Measurements from ENCODE around the gene CDCA3. TPM values are rescaled to one million over a fixed set of nuclear protein-coding genes. Genes with fewer than 3 reads are reported as not detected.
"Not testable (repeated sequence)": the region's sequence is repeated elsewhere in the genome, so short reads cannot be mapped to it uniquely, and the experiment has no call there.

Gene CDCA3
- total RNA-seq, 4 donors from 2014 or later, result 2.0 to 7.1 (median 2.9) TPM

DNA sequence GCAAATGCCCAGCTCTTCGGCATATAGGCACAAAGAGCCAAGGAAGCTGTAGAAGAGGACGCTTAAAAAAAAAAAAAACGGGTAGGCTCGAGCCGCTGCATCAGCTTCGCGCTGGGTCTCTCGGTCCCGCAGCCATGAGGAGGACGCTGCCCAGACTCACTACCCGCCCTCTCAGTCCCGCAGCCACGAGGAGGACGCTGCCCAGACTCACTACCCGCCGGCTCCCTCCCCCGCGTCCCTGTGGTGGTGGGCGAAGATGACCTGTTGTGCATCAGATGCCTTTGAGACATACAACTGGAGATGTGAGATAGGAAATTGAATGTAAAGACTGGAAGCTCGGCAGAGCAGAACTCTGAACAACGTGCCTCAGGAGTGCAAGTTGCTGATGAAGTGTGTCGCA lies 33.5 kb upstream of the CDCA3 start:
- TF ChIP-seq, protein P1, sequence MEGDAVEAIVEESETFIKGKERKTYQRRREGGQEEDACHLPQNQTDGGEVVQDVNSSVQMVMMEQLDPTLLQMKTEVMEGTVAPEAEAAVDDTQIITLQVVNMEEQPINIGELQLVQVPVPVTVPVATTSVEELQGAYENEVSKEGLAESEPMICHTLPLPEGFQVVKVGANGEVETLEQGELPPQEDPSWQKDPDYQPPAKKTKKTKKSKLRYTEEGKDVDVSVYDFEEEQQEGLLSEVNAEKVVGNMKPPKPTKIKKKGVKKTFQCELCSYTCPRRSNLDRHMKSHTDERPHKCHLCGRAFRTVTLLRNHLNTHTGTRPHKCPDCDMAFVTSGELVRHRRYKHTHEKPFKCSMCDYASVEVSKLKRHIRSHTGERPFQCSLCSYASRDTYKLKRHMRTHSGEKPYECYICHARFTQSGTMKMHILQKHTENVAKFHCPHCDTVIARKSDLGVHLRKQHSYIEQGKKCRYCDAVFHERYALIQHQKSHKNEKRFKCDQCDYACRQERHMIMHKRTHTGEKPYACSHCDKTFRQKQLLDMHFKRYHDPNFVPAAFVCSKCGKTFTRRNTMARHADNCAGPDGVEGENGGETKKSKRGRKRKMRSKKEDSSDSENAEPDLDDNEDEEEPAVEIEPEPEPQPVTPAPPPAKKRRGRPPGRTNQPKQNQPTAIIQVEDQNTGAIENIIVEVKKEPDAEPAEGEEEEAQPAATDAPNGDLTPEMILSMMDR (IDR thresholded peaks at IDR 0.05), result no peak
- TF ChIP-seq POLR2A (IDR thresholded peaks at IDR 0.05), result no peak
- DNase-seq (ENCODE audit: low spot score in 2 of 2), result no peak
- 83 to 87% methylated on average over 22 of the region's 22 CpGs for WGBS, 2 donors
- H3K4me3 ChIP-seq (ENCODE audit: low read depth, poor library complexity, severe bottlenecking), result no peak overlapping the region
- intact Hi-C loops (cut with DNase I; ENCODE audit: low total_unique reads), result no loop called here

DNA sequence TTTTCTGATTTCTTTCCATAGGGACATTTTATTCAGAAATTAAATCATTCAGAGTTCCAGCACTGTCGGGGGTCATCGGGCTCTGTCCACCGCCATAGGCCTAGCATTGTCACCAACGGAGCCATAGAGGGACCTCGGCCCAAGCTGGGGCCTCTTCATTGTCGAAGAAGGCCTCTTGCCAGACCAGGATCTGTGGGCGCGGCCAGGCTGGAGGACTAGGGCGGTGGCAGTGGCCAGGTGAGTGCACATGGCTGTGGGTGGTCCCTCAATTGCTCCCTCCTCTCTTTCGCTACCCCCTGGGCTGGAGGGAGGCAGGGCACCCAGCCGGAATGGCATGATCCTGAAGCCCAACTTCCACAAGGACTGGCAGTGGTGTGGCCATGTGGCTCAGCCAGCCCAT lies 32.6 kb upstream of the CDCA3 start:
- TF ChIP-seq, protein P1 (IDR thresholded peaks at IDR 0.05), result no peak
- H3K4me3 ChIP-seq (ENCODE audit: low read depth, poor library complexity, severe bottlenecking), result no peak overlapping the region
- 90 to 96% methylated on average over 11 of the region's 11 CpGs for WGBS, 2 donors
- DNase-seq (ENCODE audit: low spot score in 2 of 2), result no peak
- intact Hi-C loops (cut with DNase I; ENCODE audit: low total_unique reads), result no loop called here

DNA sequence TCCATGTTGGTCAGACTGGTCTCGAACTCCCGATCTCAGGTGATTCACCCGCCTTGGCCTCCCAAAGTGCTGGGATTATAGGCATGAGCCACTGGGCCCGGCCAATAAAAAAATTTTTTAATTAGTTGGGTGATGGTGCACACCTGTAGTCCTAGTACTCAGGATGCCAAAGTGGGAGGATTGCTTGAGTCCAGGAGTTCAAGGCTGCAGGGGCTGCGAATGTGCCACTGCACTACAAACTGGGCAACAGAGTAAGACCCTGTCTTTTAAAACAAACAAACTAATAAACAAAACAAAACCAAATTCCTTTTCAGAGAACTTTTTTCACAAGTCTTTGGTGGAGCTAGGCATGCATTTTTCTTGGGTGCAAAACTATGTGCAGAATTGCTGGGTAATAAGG lies 32.2 kb upstream of the CDCA3 start:
- DNase-seq (ENCODE audit: low spot score in 2 of 2), result no peak
- no peak for TF ChIP-seq POLR2A (IDR thresholded peaks at IDR 0.05)
- TF ChIP-seq, protein P1 (IDR thresholded peaks at IDR 0.05), result no peak
- intact Hi-C loops (cut with DNase I; ENCODE audit: low total_unique reads), result no loop called here
- H3K4me3 ChIP-seq (ENCODE audit: low read depth, poor library complexity, severe bottlenecking), result no peak overlapping the region
- WGBS, 2 donors, result 97 to 98% methylated on average over 5 of the region's 5 CpGs

DNA sequence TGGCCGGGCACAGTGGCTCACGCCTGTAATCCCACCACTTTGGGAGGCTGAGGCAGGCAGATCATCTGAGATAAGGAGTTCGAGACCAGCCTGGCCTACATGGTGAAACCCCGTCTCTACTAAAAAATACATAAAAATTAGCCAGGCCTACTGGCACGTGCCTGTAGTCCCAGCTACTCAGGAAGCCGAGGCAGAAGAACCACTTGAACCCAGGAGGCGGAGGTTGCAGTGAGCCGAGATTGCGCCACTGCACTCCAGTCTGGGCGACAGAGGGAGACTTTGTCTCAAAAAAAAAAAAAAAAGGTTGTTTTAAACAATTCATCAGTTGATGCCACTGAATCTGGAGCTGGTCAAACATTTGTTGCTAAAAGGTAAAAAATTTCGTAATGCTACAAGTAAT lies 28.7 kb upstream of the CDCA3 start:
- not testable (repeated sequence) for H3K4me3 ChIP-seq (ENCODE audit: low read depth, poor library complexity, severe bottlenecking); DNase-seq (ENCODE audit: low spot score in 2 of 2)
- intact Hi-C loops (cut with DNase I; ENCODE audit: low total_unique reads), result loop anchor here (10.0 kb wide), 1 partner anchor 85 kb away; no protein-coding TSS in a partner anchor
- WGBS, 2 donors, result 94 to 95% methylated on average over 11 of the region's 11 CpGs

DNA sequence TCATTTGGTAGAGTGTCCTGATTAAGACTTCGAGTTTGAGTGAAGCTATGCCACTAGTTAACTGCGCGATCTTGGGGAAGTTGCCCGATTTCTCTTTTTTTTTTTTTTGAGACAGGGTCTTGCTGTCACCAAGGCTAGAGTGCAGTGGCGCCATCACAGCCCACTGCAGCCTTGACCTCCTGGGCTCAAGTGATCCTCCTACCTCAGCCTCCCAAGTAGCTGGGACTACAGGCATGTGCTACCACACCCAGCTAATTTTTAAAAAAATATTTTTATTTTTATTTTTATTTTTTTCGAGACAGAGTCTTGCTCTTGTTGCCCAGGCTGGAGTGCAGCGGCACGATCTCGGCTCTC lies 22.9 kb upstream of the CDCA3 start:
- H3K4me3 ChIP-seq (ENCODE audit: low read depth, poor library complexity, severe bottlenecking); DNase-seq (ENCODE audit: low spot score in 2 of 2): not testable (repeated sequence)
- WGBS, 2 donors, result 46 to 52% methylated on average over 9 of the region's 9 CpGs
- intact Hi-C loops (cut with DNase I; ENCODE audit: low total_unique reads), result loop anchor here (10.0 kb wide), 1 partner anchor 91 kb away; no protein-coding TSS in a partner anchor

DNA sequence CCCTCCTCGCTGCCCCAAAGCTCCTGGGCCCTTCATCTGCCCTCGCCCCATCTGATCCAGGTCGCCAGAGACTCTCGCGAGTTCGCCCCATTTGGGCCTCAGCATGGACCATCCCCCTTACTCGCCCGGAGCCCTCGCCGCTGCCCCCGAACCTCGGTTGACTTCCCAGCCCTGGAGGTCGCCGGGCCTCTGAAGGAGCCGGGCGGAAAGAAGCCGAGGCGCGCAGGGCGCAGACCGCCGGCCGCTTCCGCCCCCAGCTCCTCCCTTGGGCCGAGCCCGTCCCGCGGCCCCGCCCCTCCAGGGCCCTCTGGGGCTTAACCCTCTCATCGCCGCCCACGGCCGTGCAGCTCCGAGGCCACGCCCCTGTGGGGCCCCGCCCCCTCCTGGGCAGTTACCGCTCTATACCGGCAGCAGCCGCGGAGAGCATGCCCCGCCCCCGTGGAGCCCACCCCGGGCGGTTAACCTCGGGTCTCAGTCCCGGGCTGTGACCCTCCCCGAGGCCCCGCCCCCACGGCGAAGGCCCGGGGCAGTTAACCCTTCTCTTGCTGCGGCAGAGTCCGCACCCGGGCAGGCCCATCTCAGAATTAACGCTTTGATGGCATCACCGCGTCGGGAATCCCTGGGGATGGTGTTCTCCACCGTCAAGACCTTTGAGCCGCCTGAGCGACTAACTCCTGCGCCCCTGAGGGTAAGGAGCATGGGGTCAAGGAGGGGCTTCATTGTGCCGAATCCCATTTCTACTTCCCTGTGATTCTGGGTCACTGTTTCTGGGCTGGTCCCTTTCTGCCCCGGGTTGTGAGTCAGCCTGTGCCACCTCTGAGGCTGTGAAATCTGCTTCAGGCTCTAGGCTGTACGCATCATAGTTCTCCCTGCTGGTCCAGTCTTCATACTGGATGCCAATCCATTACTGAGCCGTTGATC lies 22.3 kb upstream of the CDCA3 start, which contains the start of gene SPSB2:
TSS of gene SPSB2 (minus strand) at position 210 of the 921 bp plus-strand sequence. CDS start 402 bp downstream, outside the sequence.
- peak; percentile 95 to 99 for DNase-seq (ENCODE audit: low spot score in 2 of 2)
- intact Hi-C loops (cut with DNase I; ENCODE audit: low total_unique reads), result loop anchor here (10.0 kb wide), 1 partner anchor 91 kb away; no protein-coding TSS in a partner anchor
- TF ChIP-seq, protein P1 (IDR thresholded peaks at IDR 0.05), result no peak
- H3K4me3 ChIP-seq (ENCODE audit: low read depth, poor library complexity, severe bottlenecking), result peak within 1 kb of the TSS; percentile 56
- 0 to 2% methylated on average over 48 to 50 of the region's 66 CpGs for WGBS, 2 donors

All from lower leg skin (tissue), 4 donors.